WERI-Rb-1 (cell line): ENCODE data around the gene DCDC2.
"Not testable (repeated sequence)": the region's sequence is repeated elsewhere in the genome, so short reads cannot be mapped to it uniquely, and the experiment has no call there.

Experiments used
- DNase-seq: peaks from one replicate; pipeline ENCODE4 v3.0.0-alpha.2; 2020
- H3K27ac ChIP-seq: fragments of 250-450 bp; sonication (Bioruptor Pico); 2 replicates; pipeline ENCODE4 v1.5.1; 2020; ENCODE audit warnings: mild to moderate bottlenecking, moderate library complexity
- H3K27me3 ChIP-seq: fragments of 250-450 bp; sonication (Bioruptor Pico); 2 replicates; pipeline ENCODE4 v1.5.1; 2021; ENCODE audit warnings: mild to moderate bottlenecking, low read depth, moderate library complexity; ENCODE audit not compliant: insufficient read depth, severe bottlenecking
- H3K36me3 ChIP-seq: fragments of 250-450 bp; sonication (Bioruptor Pico); 2 replicates; pipeline ENCODE4 v1.5.1; 2020; ENCODE audit warnings: mild to moderate bottlenecking, moderate library complexity
- H3K4me3 ChIP-seq: 2 replicates; pipeline ENCODE4 v1.5.1; 2011; ENCODE audit warnings: low read depth, mild to moderate bottlenecking, control low read depth, low read length
- H3K9me3 ChIP-seq: fragments of 250-450 bp; sonication (Bioruptor Pico); 2 replicates; pipeline ENCODE4 v1.5.1; 2021; ENCODE audit warnings: mild to moderate bottlenecking, moderate library complexity; ENCODE audit not compliant: severe bottlenecking
- CTCF ChIP-seq: IDR thresholded peaks from 2 replicates; pipeline ENCODE4 v1.5.1; 2011; ENCODE audit warnings: low read depth, mild to moderate bottlenecking, control low read depth, inconsistent platforms, low read length

DCDC2 gene

GRCh38 chr6:24240943-24241342, 116.9 kb downstream of the DCDC2 start:
- H3K4me3 ChIP-seq, result no peak overlapping the region
- no peaks in the 10 kb centered on the region for H3K36me3 ChIP-seq
- H3K27ac ChIP-seq, result no peak overlapping the region
- no peak for TF ChIP-seq CTCF
- DNase-seq, result no peak
- H3K27me3 ChIP-seq, result no peaks in the 10 kb centered on the region
- peaks cover 5% of the 10 kb centered on the region for H3K9me3 ChIP-seq

- H3K27ac ChIP-seq, result no peak overlapping the region
- H3K9me3 ChIP-seq, result peaks cover 5% of the 10 kb centered on the region
- TF ChIP-seq CTCF, result no peak
- no peak for DNase-seq
- no peaks in the 10 kb centered on the region for H3K36me3 ChIP-seq
- H3K4me3 ChIP-seq, result no peak overlapping the region
- no peaks in the 10 kb centered on the region for H3K27me3 ChIP-seq
Observed at GRCh38 chr6:24240380-24240928, 117.4 kb downstream of the DCDC2 start.

- H3K9me3 ChIP-seq, result peaks cover 5% of the 10 kb centered on the region
- TF ChIP-seq CTCF, result no peak
Observed at GRCh38 chr6:24238700-24239099, 119.2 kb downstream of the DCDC2 start.

GRCh38 chr6:24236779-24237178, 121.1 kb downstream of the DCDC2 start:
- not testable (repeated sequence) for H3K9me3 ChIP-seq, H3K36me3 ChIP-seq, H3K4me3 ChIP-seq, H3K27me3 ChIP-seq, DNase-seq, H3K27ac ChIP-seq

More at GRCh38 chr6:24238700-24239099, 119.2 kb downstream of the DCDC2 start:
- Histone ChIP-seq H3K36me3 (no peaks in the 10 kb centered on the region), H3K4me3 (no peak overlapping the region), H3K27me3 (no peaks in the 10 kb centered on the region), H3K27ac (no peak overlapping the region)
- no peak for DNase-seq

GRCh38 chr6:24233813-24234442, 123.9 kb downstream of the DCDC2 start:
- DNase-seq, result no peak
- no peak for TF ChIP-seq CTCF
- no peak overlapping the region for H3K4me3 ChIP-seq

GRCh38 chr6:24231438-24231977, 126.4 kb downstream of the DCDC2 start:
- TF ChIP-seq CTCF, result no peak
- H3K27ac ChIP-seq, result no peak overlapping the region
- DNase-seq, result no peak
- no peaks in the 10 kb centered on the region for H3K9me3 ChIP-seq
- no peaks in the 10 kb centered on the region for H3K27me3 ChIP-seq
- H3K4me3 ChIP-seq, result no peak overlapping the region
- no peaks in the 10 kb centered on the region for H3K36me3 ChIP-seq

More at GRCh38 chr6:24233813-24234442, 123.9 kb downstream of the DCDC2 start:
- peaks cover 5% of the 10 kb centered on the region for H3K9me3 ChIP-seq
- H3K36me3 ChIP-seq, result no peaks in the 10 kb centered on the region
- no peak overlapping the region for H3K27ac ChIP-seq
- H3K27me3 ChIP-seq, result no peaks in the 10 kb centered on the region
